ENCODE measurements around the gene FGF7. TPM values are rescaled to one million over a fixed set of nuclear protein-coding genes. Genes with fewer than 3 reads are reported as not detected.
"Not testable (repeated sequence)": the region's sequence is repeated elsewhere in the genome, so short reads cannot be mapped to it uniquely, and the experiment has no call there.

FGF7 gene
- total RNA-seq, 1 experiment from 2014 or later, result not detected

DNA sequence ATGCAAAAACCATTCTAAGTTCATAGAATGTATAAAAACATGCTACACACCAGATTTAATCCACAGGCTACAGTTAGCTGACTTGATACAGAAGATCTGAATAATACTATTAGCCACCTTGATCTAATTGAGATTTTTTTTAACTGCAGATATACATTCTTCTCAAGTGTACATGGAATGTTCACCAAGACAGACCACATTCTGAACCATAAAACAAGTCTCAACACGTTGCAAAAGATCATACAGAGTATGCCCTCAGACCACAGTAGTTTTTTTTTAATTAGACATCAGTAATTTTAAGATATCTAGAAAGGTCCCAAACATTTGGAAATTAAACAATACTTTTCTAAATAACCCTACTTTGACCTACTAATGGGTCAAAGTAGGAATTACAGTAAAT lies 83.3 kb downstream of the FGF7 start:
- H3K4me3 ChIP-seq (ENCODE audit: low read length), result no peak overlapping the region
- no peak for DNase-seq
- TF ChIP-seq, protein P1, sequence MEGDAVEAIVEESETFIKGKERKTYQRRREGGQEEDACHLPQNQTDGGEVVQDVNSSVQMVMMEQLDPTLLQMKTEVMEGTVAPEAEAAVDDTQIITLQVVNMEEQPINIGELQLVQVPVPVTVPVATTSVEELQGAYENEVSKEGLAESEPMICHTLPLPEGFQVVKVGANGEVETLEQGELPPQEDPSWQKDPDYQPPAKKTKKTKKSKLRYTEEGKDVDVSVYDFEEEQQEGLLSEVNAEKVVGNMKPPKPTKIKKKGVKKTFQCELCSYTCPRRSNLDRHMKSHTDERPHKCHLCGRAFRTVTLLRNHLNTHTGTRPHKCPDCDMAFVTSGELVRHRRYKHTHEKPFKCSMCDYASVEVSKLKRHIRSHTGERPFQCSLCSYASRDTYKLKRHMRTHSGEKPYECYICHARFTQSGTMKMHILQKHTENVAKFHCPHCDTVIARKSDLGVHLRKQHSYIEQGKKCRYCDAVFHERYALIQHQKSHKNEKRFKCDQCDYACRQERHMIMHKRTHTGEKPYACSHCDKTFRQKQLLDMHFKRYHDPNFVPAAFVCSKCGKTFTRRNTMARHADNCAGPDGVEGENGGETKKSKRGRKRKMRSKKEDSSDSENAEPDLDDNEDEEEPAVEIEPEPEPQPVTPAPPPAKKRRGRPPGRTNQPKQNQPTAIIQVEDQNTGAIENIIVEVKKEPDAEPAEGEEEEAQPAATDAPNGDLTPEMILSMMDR (conservative IDR thresholded peaks at IDR 0.05; ENCODE audit: low read depth, low read length), result no peak
- no peak for TF ChIP-seq EZH2 (IDR thresholded peaks at IDR 0.05; ENCODE audit: low read length, unreplicated experiment)
- TF ChIP-seq EZH2phosphoT487 (IDR thresholded peaks at IDR 0.05; ENCODE audit: borderline replicate concordance, low read length), result no peak
- H3K27me3 ChIP-seq (ENCODE audit: low read length), result no peaks in the 10 kb centered on the region
- no peak overlapping the region for H3K27ac ChIP-seq (ENCODE audit: low read length)
- H2AFZ ChIP-seq (ENCODE audit: low read length), result no peak overlapping the region
- H3K9me2 ChIP-seq (replicated peaks; ENCODE audit: low read length), result no peaks in the 10 kb centered on the region
- H3K36me3 ChIP-seq (ENCODE audit: low read depth, low read length), result no peaks in the 10 kb centered on the region
- H3K79me2 ChIP-seq (ENCODE audit: low read length), result no peaks in the 10 kb centered on the region
- intact Hi-C loops (cut with micrococcal nuclease), result no loop called here
- POLR2A ChIA-PET (ENCODE audit: unreplicated experiment), result no interaction called here
- BruUV-seq (replicated peaks), result no TSS peak
- CTCF ChIA-PET, result no interaction called here
- no peaks in the 10 kb centered on the region for H3K4me1 ChIP-seq (ENCODE audit: insufficient read depth, low read length)
- ATAC-seq, result no peak
- no peaks in the 10 kb centered on the region for H3K9me3 ChIP-seq (ENCODE audit: low read length)
- no peaks in the 10 kb centered on the region for H4K20me1 ChIP-seq (ENCODE audit: low read length)
- H3K4me2 ChIP-seq (ENCODE audit: low read length), result no peak overlapping the region
- H3F3A ChIP-seq (ENCODE audit: low read length, unreplicated experiment), result no peaks in the 10 kb centered on the region
- no peak overlapping the region for H3K9ac ChIP-seq (ENCODE audit: low read length)

- ATAC-seq, result no peak
- Histone ChIP-seq H3K4me1 (ENCODE audit: insufficient read depth, low read length) (no peaks in the 10 kb centered on the region), H4K20me1 (ENCODE audit: low read length) (no peaks in the 10 kb centered on the region), H3K36me3 (ENCODE audit: low read depth, low read length) (no peaks in the 10 kb centered on the region), H3K27me3 (ENCODE audit: low read length) (no peaks in the 10 kb centered on the region), H3K27ac (ENCODE audit: low read length) (no peak overlapping the region), H3K9ac (ENCODE audit: low read length) (no peak overlapping the region), H3F3A (ENCODE audit: low read length, unreplicated experiment) (no peaks in the 10 kb centered on the region), H2AFZ (ENCODE audit: low read length) (no peak overlapping the region), H3K9me3 (ENCODE audit: low read length) (no peaks in the 10 kb centered on the region), H3K4me2 (ENCODE audit: low read length) (no peak overlapping the region), H3K4me3 (ENCODE audit: low read length) (no peak overlapping the region), H3K79me2 (ENCODE audit: low read length) (no peaks in the 10 kb centered on the region), H3K9me2 (replicated peaks; ENCODE audit: low read length) (no peaks in the 10 kb centered on the region)
- CTCF ChIA-PET, result no interaction called here
- no peak for DNase-seq
- BruUV-seq (replicated peaks), result no TSS peak
- TF ChIP-seq EZH2phosphoT487 (IDR thresholded peaks at IDR 0.05; ENCODE audit: borderline replicate concordance, low read length) (no peak), EZH2 (IDR thresholded peaks at IDR 0.05; ENCODE audit: low read length, unreplicated experiment) (no peak)
- TF ChIP-seq, protein P1 (conservative IDR thresholded peaks at IDR 0.05; ENCODE audit: low read depth, low read length), result no peak
- POLR2A ChIA-PET (ENCODE audit: unreplicated experiment), result no interaction called here
- intact Hi-C loops (cut with micrococcal nuclease), result no loop called here
These were observed 84.2 kb downstream of the FGF7 start for GRCh38 chr15:49507261-49507660.

DNA sequence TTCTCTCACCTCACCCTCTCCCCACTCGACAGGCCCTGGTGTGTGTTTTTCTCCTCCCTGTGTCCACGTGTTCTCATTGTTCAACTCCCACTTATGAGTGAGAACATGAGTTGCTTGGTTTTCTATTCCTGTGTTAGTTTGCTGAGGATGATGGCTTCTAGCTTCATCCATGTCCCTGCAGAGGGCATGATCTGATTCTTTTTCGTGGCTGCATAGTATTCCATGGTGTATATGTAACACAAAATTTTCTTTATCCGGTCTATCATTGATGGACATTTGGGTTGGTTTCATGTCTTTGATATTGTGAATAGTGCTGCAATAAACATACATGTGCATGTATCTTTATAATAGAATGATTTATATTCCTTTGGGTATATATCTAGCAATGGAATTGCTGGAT lies 89.7 kb downstream of the FGF7 start:
- H3K4me1 ChIP-seq (ENCODE audit: insufficient read depth, low read length); POLR2A ChIA-PET (ENCODE audit: unreplicated experiment); H3K79me2 ChIP-seq (ENCODE audit: low read length); DNase-seq; intact Hi-C loops (cut with micrococcal nuclease); BruUV-seq (replicated peaks); H3F3A ChIP-seq (ENCODE audit: low read length, unreplicated experiment); H3K27me3 ChIP-seq (ENCODE audit: low read length); H3K27ac ChIP-seq (ENCODE audit: low read length); ATAC-seq; H3K9me3 ChIP-seq (ENCODE audit: low read length); H2AFZ ChIP-seq (ENCODE audit: low read length); H3K4me2 ChIP-seq (ENCODE audit: low read length); H3K9me2 ChIP-seq (replicated peaks; ENCODE audit: low read length); H3K36me3 ChIP-seq (ENCODE audit: low read depth, low read length); H4K20me1 ChIP-seq (ENCODE audit: low read length); CTCF ChIA-PET; H3K4me3 ChIP-seq (ENCODE audit: low read length); H3K9ac ChIP-seq (ENCODE audit: low read length): not testable (repeated sequence)
